HG03108 (cell line): ENCODE data around the gene TTC16.

ENCODE experiments used
- ATAC-seq: cut with Tn5 transposase; IDR thresholded peaks from one replicate; pipeline ENCODE4 v1.9.1; 2021; ENCODE audit warnings: moderate library complexity; ENCODE audit not compliant: unreplicated experiment

TTC16 gene

DNA sequence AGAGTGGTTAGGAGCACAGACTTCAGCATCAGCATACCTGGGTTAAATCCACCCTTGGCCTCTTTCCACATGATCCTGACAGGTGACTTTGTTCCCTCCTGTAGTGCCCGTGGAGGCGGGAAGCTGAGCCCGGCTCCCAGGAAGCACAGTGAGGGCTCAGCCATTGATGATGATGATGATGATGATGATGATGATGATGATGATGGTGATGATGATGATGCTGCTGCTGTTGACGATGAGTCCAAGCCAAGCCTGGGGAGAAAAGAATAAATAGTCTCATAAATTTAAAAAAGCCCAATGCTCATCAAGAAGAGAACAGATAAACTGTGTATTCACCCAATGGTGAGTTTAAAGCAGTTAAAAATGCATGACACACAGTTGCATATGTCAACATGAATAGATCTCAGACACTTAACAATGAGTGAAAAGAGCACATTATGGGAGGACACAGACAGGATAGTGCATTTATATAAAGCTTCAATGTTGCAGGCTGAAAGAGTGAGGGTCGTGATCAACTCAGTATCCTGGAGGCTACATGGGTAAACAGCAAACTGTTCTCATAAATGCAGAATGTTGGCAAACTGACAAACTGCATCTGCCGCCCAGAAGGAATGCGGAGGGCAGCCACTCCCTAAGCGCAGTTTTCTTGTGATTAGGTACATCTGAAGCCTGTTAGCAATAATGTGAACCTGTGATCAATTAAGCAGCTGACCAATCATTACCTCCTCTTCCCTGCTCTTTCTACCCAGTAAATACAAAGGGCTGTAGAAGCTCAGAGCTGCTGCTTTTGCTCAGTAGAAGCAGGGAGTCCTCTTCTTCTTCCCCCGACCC, 20.8 kb upstream of the TTC16 start:
- no peak for ATAC-seq

DNA sequence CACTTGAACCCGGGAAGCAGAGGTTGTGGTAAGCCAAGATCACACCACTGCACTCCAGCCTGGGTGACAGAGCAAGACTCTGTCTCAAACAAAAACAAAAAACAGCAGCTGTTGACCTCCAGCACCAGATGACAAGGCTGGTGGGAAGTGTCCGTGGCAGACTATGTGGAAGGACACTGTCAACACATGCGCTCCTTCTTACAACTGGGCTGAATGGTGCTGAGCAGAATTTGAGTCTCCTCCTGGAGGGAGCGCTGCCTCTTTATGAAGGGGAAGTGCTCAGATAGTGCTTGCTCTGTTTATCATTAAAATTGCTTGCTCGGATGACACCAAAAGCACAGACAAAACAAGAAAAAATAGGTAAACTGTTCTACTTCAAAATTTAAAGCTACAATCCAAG, 18.3 kb upstream of the TTC16 start:
- no peak for ATAC-seq

DNA sequence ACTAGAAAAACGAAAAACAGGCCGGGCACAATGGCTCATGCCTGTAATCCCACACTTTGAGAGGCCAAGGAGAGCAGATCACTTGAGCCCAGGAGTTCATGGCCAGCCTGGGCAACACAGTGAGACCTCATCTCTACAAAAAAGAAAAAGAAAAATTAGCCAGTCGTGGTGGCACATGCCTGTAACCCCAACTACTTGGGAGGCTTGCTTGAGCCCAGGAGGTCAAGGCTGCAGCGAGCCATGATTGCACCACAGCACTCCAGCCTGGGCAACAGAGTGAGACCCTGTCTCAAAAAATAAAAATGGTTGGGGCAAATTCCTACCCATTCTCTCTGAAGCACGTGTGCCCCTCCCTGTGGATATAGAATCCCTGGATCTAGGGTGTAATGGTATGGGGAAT, 17.5 kb upstream of the TTC16 start:
- ATAC-seq: no peak

DNA sequence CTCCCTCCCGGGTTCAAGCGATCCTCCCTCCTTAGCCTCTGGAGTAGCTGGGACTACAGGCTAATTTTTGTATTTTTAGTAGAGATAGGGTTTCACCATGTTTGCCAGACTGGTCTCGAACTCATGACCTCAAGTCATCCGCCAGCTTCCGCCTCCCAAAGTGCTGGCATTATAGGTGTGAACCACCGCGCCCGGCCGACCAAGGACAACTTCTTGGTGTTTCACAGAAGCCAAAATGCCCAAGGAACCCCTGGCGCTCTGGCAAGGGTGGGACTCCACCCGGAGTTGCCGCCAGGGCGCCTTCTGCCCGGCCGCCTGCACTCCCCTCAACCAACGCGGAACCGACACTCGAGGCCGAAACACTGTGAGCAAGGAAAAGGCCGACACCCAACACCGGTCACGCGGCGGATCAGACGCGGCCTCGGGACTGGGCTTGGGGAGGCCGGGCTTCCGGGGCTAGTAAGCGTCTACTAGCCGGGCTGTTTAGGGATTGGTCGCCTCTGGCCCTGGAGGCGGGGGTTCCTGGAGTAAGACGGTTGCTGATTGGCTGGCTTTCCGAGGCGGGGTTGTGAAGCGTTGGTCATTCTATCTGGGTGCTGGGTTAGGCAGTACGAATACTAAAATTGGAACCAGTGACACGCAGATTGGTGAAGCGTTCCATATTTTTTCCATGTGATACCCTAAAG, 16.8 kb upstream of the TTC16 start:
- ATAC-seq: peak; percentile 88

DNA sequence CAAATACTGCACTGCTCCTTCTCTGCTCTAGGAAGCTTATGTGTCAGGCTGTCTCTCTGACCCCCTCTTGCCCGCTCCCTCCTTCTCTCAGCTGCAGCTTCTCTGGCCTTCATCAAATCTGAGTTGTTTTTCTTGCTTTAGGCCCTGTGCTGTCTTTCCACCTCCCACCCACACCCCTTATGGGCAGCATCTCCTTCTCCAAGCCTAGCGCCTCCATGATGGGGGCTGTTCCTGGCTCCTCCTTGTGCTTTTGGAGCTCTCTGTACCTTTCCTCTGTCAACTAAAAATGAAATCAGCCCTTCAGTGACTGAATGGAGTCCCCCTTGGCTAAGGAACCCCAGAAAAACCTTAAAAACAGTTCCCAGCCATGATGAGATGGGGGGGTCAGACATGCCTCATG, 15.7 kb upstream of the TTC16 start:
- ATAC-seq: no peak

DNA sequence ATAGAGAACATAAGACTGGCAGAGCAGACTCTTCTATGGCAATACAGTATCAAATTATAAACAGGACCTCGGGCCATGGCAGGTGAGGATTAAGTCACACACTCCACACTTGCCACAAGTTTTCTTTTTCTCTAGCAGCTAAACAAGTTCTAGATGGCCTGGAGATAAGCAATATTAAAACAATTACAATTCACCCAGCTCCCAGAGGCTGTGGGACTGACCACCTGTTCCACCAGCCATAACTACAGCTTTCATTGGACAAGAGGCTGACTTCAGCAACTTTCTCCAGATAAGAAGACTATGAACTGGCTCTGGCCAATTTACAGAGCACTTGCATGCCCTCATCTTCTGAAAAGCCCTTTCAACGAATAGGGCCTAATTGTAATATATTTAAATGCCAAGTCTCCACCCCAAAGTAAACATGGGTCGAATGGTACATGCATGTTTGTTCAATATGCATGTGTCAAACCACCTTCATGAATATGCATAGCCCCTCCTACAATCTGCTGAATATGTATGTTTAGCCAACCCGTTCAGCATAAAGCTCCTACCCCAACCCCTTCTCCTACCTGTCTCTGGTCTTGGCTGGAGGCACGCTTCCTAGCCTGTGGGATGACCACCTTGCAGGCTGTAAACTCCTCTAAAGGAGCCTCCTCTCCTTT, 15.2 kb upstream of the TTC16 start:
- no peak for ATAC-seq

DNA sequence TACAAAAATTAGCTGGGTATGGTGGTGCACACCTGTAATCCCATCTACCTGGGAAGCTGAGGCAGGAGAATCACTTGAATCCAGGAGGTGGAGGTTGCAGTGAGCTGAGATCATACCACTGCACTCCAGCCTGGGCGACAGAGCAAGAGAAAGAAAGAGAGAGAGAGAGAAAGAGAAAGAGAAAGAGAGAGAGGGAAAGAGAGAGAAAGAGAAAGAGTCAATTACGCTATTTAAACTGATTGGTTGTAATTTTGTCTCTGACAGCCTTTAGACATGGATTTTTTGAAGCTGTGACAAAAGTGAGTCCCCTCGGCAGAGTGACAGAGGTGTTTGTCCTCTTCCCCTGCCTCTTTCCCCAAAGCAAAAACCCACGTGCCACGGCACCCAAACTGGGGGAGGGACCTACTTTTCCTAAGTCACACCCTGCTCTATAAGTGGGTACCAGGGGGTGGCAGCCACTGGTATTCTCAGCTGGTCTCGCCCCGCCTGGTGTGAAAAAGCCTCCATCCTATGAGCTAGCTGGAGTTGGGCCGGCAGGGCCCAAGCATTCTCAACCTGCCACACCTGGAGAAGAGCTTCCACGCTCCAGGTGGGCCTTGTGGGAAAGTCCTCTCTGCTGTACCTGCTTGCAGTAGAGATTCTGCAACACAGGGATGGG, 12.5 kb upstream of the TTC16 start:
- ATAC-seq: no peak

DNA sequence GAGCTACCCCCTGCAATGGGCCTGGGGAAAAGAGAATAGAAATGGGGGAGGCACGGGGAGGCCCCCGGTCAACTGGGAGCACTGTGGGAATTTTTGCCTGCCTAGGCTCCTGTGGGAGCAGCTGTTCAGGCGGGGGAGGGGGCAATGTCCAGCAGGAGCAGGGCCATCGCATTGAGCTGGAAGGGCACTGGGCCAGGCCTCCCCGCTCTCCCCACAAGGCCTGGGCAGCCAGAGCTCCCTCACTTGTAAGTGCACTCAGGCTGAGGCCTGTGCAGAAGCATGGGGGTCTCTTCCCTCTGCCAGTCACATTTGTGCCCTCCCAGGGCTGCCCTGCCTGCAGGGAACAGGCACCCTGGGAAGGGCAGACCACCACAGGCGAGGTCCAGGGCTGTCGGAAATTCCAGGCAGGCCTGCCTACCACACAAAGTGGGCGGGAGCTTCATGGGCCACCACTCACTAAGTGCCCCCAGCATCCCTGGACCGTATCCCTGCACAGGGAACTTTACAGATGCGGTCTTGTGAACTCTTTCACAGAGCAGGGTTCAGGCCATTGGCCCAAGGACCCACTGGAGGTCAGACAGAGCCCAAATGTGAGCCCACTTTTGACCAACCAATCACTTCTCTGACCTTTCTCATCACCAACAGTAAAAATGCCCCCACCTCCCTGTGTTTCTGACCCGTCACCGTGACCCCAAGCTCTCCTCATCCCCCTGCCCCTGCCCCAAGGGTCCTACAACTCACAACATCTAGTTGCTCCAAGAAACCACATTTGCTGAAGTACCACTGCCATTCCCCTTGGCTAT, 10.1 kb upstream of the TTC16 start:
- no peak for ATAC-seq

DNA sequence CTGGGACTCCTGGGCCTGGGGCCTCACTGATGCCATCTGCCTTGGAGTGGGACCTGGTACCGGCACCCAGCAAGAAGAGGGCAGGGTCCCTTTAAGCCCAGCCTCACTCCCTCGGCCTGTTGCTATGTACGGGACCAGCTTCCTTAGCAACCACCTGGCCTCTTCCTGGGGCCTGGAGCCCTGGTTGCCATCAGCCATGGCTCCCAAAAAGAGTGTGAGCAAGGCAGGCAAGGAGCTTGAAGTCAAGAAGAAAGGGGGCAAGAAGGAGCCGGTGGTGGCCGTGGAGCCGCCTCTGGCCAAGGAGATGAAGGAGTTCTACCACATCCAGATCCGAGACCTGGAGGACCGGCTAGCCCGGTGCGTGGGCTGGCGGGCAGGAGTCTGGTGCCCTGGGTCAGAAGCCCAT, 9.0 kb upstream of the TTC16 start, which contains the start of gene CFAP157:
Gene CFAP157, plus strand, starts transcription at position 153 of the 406 bp plus-strand sequence. Its CDS starts 44 bp downstream, at position 197.
- no peak for ATAC-seq

DNA sequence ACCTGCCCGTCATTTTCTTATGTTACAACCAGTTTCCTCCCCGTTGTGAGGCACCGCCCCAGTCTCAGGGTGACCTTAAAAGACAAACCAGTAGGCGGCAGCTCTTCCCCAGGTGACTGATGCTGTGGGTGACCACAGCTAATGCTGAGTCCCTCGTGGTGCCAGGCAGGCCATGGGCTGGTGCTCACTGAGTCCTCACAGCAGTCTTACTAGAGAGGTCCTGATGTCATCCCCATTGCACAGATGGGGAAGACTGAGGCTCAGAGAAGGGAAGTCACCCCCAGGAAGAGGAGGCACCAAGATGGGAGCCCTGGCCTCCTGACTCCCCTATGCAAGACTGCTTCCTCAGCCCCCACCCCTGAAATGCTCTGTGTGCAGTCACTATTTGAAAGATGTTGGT, 8.1 kb upstream of the TTC16 start:
- no peak for ATAC-seq

DNA sequence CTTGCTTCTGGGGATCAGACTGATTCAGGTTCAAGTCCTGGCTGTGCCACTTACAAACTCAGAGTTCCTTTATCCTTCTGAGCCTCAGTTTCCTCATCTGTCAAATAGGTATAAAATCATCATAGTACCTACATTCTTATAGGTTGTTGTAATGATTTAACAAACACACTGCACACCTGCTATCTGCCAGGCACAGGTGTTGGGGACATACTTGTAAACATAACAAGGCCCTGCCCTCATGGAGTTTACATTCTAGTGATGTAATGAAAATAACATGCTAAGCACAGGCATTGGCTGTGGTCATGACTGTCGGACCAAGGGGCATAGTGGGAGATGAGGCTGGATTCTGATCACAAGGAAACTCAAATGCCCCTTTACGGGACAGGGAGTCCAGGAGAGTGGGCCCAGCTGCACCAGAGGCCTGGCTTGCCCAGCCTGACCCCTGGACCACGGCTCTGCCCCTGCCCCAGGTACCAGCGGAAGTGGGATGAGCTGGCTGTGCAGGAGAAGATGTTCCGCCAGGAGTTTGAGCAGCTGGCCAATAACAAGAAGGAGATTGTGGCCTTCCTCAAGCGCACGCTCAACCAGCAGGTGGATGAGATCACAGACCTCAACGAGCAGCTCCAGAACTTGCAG, 6.8 kb upstream of the TTC16 start:
- no peak for ATAC-seq

DNA sequence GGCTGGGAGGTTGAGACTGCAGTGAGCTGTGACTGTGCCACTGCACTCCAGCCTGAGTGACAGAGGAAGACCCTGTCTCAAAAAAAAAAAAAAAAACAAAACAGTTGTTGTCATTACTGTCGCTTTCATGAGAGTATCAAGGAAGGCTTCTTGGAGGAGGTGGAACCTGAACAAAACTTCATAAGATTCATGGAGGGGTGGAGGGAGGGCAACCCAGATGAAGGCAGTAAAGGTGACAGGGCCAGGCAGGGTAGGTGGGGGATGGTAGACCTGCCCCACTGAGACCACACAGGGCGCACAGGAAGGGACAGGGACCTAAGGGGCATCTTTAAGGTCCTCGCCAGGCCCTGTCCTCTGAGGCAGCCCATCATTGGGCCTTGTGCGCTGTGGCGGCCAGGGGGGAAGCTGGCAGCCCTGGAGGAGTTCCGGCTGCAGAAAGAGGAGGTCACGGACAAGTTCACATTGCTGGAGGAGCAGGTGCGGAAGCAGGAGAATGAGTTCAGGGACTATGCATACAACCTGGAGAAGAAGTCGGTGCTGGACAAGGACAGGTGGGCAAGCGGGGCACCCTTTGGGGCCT, 5.6 kb upstream of the TTC16 start:
- ATAC-seq: no peak

DNA sequence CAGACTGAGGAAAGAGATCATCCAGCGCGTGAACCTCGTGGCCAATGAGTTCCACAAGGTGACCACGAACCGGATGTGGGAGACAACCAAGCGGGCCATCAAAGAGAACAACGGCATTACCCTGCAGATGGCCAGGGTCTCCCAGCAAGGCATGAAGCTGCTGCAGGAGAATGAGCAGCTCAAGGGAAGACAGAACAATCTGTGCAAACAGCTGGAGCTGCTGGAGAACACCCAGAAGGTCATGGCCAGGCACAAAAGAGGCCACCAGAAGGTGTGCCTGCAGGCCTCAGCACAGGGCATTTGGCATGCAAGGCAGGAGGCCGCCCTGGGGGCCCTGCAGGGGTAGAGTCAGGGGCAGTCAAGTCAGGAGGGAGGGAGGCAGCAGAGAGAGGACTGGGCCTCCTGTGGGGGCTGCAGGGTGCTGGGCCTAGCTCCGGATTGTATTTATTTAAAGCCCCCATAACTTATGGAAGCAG, 4.6 kb upstream of the TTC16 start:
- ATAC-seq: no peak

DNA sequence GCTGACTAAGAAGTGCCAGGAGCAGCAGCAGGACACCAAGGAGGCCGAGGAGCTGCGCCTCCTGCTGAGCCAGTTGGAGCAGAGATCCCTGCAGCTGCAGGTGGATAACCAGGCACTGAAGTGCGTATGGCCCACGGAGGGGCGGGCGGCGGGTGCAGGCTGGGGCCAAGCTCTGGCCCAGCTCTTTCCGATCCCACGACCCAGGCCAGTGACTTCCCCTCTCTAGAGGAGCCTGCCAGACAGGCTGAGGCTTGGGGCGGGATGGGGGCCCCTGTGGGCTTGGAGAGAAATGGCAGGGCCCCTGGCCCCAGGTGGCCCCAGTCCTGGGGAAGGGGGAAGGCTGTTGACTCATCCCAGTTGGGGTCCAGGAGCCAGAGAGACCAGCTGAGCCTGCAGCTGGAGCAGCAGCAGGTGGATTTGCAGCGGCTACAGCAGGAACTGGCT, 4.0 kb upstream of the TTC16 start:
- ATAC-seq: no peak

DNA sequence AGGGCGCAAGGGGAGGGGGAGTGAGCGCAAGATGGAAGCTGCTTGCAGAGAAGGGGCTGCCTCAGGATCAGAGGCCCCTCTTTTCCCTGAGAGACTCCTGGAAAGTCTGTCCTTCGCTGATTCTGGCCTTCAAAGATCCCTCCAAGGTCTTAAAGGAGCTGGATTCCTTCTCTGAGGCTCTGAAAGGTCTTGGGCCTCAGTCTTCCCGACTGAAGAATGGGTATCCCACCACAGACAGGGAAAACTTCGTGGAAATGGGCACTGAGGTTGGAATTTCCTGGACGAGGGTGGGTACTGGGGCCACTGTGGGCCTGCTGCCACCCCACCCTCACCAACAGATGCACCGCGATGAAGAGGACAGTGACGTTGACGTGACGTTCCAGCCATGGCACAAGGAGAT, 3.5 kb upstream of the TTC16 start:
- ATAC-seq: no peak

DNA sequence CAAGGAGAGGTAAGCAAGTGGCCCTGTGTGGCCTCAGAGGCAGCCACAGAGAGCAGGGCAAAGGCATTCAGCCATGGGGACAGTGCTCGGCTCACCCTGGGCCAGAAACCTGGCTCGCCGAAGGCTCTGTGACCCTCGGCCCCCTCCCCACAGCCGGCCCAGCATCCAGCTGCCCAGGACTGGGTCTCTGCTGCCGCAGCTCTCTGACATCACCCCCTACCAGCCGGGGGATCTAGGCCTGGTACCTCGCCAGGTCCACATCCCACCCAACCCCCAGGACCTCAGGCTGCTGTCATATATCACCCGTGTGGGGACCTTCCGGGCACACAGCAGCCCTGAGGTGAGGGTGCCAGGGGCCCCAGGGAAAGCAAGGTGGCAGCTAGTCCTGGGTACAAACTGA, 3.0 kb upstream of the TTC16 start:
- no peak for ATAC-seq

DNA sequence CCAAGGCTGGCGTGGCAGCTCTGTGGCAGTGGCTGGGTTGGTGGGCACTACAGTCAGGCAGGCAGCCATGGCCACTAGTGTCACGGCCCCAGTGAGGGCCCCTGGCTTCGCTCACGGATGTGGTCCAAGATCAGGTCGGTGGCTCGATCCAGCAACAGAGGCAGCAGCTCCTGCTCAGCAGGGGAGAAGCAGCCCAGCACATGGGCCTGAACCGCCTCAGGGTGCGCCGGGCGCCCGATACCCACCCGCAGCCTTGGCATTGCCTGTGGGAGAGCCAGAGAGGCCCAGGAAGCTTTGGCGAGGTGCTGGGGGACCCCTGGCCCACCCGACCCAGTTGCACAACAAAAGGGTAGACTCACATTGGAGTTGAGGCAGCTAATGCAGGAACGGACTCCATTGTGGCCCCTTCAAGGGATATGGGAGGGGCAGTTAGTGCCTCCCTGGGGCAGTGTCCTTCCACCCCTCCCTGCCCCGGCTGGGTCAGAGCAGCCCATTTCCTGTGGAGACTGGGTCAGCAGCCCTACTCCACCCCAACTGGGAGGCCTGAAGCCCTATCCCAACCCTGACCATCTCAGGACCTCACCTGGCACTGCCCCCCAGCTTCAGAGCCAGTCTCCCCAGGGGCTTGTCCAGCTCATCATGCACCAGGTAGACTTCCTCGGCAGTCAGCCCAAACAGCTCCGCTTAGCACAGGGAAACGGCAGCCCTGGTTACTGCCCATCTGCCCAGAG, 1.7 kb upstream of the TTC16 start:
- no peak for ATAC-seq

DNA sequence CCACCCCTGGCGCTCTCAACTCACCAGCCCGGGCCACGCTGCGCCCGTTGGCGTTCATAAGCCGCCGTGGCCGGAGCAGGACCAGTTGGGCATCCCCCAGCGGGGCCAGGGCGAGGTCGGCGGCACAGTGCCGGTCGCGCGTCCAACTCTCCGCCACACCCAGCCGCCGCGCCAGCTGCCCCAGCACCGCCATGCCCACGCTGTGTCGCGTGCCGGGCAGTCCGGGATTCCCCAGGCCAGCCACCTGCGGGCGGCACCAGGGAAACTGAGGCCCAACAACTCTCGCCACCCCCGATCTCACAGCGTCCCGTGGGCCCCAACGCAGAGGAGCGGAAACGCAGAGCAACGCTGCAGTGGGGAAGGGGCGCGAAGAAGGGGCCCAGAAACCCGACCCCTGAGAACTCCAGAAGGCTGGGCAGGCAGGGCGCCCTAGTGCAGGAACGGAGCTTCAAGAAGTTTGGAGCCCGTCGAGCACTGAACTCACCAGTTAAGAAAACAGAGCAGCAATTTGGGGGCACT, 869 bp upstream of the TTC16 start:
- peak; percentile 6 for ATAC-seq

DNA sequence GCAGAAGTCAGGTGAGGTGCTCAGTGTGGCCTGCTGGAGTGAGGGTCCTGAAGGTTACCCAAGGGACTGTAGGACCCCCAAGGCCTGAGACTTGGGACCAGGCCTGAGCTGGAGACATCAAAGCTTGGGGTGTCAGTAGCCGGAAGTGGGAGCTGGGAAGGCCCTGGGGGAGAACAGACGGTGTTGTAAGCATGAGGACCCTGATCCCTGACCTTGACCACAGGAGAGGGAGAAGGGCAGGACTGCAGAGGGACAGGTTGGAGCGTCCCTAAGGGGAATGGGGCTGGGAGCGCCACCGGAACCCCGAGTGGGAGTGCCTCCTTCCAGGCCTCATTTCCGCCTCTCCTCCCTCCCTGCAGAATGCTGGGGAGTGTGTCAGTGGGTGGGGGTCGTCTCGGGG, 533 bp downstream of the TTC16 start:
- no peak for ATAC-seq
